Left ventricle myocardium inferior (tissue), 1 donor: ENCODE data around the gene URM1. TPM values are rescaled to one million over a fixed set of nuclear protein-coding genes. Genes with fewer than 3 reads are reported as not detected.

ENCODE experiments used
- DNase-seq: peaks from one replicate; pipeline ENCODE4 v3.0.0-alpha.2; 2020
- H3K27ac ChIP-seq: fragments of 200-600 bp; replicated peaks from 2 replicates; pipeline ENCODE4 v1.8.0; 2021
- H3K27me3 ChIP-seq: fragments of 200-600 bp; 2 replicates; pipeline ENCODE4 v1.8.0; 2021; ENCODE audit warnings: low read depth
- H3K36me3 ChIP-seq: fragments of 200-600 bp; 2 replicates; pipeline ENCODE4 v1.8.0; 2021
- H3K4me1 ChIP-seq: fragments of 200-600 bp; 2 replicates; pipeline ENCODE4 v1.8.0; 2021
- H3K4me3 ChIP-seq: fragments of 200-600 bp; 2 replicates; pipeline ENCODE4 v1.8.0; 2021; ENCODE audit warnings: mild to moderate bottlenecking, moderate library complexity
- H3K9me3 ChIP-seq: fragments of 200-600 bp; replicated peaks from 2 replicates; pipeline ENCODE4 v1.8.0; 2021
- intact Hi-C: fragments of 100-400 bp; cut with micrococcal nuclease; formaldehyde crosslinking; loops from one replicate; pipeline ENCODE4 v1.11.0; 2022
- total RNA-seq: library from RNA; stranded (reverse); fragmentation: NEBNext Ultra II Directional; extraction: Animal tissue kit (Norgen Biotek cat#: 25700); gene quantifications from one replicate; pipeline ENCODE4 v1.2.1, GENCODE V29; 2021
- TF ChIP-seq, protein P1 (sequence below): fragments of 200-600 bp; IDR thresholded peaks from 2 replicates; pipeline ENCODE4 v1.8.0; 2021; ENCODE audit warnings: antibody characterized with exemption, mild to moderate bottlenecking, borderline replicate concordance
- donor health status: DM: no; HTN: yes; CAD: no; lungs with severe emphysema.

The URM1 gene
- total RNA-seq, 1 donor from 2014 or later, result 57.0 TPM

DNA sequence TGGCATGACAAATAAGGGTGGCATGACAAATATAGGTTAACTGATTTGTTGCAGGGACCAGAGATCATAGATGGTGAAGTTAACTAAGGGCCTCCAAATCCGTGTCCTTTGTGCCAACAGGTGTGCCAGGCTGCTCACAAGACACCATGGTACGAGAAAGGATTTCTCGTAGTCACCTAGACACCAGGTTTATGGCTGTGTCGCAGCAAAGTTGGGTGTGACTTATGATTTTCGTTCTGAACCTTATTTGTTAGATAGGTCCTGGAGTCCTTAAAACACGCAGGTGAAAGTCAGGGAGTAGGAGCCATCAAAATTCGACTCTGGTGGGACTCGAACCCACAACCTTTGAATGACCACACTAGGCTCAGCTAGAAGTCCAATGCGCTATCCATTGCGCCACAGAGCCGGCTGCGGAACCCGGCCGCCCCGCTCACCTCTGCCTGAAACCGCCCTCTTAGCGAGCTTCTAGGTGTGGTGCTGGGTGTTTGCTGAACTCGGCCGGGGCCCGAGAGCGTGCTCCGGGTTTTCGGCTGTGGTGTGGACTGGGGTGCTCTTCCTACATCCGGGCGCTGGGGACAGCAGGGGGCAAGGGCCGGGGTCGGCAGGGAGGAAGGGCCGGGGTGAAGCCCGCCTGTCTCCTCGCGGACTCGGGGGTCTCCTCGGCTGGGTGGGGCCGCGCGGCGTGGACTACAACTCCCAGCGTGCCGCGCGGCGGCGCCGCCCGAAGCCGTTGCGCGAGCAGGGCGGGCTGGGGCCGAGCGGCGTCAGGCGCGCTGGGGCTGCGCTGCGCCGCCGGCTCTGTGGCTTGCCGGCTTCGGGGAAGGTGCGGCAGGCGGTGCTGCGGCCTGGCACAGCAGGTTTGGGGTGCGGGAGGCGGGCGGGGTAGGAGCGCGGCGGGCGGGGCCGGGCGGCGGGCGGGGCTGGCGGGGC, 31.1 kb upstream of the URM1 start, which contains the start of gene SLC27A4:
SLC27A4 (plus strand) TSS at position 767 of the 930 bp plus-strand sequence. CDS start 2,606 bp downstream, outside the sequence.
- H3K27me3 ChIP-seq, result no peaks in the 10 kb centered on the region
- peak; percentile 68 for DNase-seq
- peaks cover 21% of the 10 kb centered on the region for H3K4me1 ChIP-seq
- peak within 1 kb of the TSS; percentile 91 for H3K4me3 ChIP-seq
- H3K27ac ChIP-seq, result peak within 1 kb of the TSS; percentile 83
- intact Hi-C loops, result no loop called here
- peaks cover 24% of the 10 kb centered on the region for H3K36me3 ChIP-seq
- no peaks in the 10 kb centered on the region for H3K9me3 ChIP-seq
- TF ChIP-seq, protein P1, sequence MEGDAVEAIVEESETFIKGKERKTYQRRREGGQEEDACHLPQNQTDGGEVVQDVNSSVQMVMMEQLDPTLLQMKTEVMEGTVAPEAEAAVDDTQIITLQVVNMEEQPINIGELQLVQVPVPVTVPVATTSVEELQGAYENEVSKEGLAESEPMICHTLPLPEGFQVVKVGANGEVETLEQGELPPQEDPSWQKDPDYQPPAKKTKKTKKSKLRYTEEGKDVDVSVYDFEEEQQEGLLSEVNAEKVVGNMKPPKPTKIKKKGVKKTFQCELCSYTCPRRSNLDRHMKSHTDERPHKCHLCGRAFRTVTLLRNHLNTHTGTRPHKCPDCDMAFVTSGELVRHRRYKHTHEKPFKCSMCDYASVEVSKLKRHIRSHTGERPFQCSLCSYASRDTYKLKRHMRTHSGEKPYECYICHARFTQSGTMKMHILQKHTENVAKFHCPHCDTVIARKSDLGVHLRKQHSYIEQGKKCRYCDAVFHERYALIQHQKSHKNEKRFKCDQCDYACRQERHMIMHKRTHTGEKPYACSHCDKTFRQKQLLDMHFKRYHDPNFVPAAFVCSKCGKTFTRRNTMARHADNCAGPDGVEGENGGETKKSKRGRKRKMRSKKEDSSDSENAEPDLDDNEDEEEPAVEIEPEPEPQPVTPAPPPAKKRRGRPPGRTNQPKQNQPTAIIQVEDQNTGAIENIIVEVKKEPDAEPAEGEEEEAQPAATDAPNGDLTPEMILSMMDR, result no peak

DNA sequence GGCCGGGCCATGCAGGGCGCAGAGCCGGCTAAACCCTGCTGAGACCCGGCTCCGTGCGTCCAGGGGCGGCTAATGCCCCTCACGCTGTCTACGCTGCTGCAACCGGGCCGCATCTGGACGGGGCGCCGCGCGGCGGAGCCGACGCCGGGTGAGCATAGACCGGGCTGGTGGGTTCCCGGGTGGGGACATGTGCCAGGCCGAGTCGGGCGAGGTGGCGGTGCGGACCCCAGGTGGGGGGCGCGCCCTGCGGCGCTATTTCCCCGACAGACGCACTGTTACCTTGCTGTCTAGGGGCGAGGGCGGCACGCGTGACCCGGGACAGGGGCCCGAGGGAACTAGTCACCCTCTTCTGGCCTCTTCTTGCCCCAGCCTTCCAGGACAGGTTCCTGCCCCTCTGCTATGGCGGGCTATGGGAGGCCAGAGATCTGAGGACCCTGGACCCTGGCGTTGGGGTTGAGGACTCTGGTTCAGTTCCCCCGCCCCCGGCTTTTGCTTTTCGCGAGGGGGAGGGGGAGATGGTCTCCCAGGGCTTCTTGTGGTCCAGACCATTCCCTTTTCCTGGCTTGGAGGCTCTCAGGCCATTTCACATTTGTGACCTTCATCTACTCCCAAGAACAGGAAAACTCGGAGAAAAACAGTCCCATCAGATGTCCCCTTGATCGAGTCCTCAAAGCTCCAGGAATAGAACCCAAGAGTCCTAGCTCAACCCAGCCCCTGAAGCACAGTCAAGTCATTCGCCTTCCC, 30.3 kb upstream of the URM1 start:
- TF ChIP-seq, protein P1, result no peak
- peak overlapping the region; percentile 83 for H3K27ac ChIP-seq
- H3K9me3 ChIP-seq, result no peaks in the 10 kb centered on the region
- H3K4me3 ChIP-seq, result peak overlapping the region; percentile 91
- no peak for DNase-seq
- intact Hi-C loops, result no loop called here
- no peaks in the 10 kb centered on the region for H3K27me3 ChIP-seq
- H3K4me1 ChIP-seq, result peaks cover 21% of the 10 kb centered on the region
- peaks cover 33% of the 10 kb centered on the region for H3K36me3 ChIP-seq

DNA sequence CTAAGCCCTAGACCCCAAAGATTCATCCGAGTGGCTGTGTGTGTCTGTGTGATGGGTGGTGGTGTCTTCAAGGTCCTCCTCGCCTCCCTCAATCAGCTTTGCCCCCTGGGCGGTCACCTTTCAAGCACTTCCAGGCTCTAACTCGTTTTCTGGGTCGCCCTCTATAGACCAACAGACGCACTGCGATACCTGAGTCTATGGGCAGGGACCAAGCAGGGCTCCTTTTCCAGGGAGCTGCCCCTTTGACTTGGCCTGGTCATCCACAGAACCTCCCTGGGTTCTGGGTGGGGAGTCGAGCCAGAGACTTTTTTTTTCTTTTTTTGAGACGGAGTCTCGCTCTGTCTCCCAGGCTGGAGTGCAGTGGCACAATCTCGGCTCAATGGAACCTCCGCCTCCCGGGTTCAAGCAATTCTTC, 29.7 kb upstream of the URM1 start:
- Histone ChIP-seq H3K36me3 (peaks cover 39% of the 10 kb centered on the region), H3K4me3 (peak overlapping the region; percentile 91), H3K27ac (peak overlapping the region; percentile 83), H3K9me3 (no peaks in the 10 kb centered on the region), H3K4me1 (peaks cover 21% of the 10 kb centered on the region), H3K27me3 (no peaks in the 10 kb centered on the region)
- DNase-seq, result peak; percentile 40
- TF ChIP-seq, protein P1, result peak; percentile 73
- intact Hi-C loops, result no loop called here

DNA sequence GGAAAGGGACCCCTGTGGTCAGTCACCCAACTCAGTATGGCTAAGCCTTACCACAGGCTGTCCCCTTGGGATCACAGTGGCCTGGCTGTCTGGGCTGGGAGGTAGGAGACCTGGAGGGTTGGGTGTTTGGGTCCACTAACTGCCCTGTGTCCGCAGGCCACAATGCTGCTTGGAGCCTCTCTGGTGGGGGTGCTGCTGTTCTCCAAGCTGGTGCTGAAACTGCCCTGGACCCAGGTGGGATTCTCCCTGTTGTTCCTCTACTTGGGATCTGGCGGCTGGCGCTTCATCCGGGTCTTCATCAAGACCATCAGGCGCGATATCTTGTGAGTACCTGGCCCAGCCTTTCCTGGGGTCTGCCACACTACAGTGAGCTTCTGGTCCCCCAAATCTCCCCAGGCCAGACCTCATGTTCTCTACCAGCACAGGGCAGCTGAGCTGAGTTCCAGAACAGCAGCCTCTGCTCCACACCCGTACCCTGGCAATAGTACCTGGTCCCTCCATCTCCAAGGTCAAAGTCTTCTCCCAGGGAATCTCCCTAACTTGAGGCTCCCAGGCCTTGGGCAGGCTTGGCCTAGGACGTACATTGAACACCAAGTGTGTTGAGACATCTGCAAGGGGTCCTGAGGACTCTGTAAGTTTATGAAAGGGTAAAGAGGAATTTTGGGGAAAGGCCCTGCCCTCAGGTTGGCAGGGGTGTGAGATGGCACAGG, 28.0 kb upstream of the URM1 start:
- Histone ChIP-seq H3K4me1 (peaks cover 21% of the 10 kb centered on the region), H3K9me3 (no peaks in the 10 kb centered on the region), H3K4me3 (no peak overlapping the region), H3K27me3 (no peaks in the 10 kb centered on the region), H3K36me3 (peaks cover 55% of the 10 kb centered on the region), H3K27ac (no peak overlapping the region)
- TF ChIP-seq, protein P1, result no peak
- DNase-seq, result no peak
- intact Hi-C loops, result no loop called here

DNA sequence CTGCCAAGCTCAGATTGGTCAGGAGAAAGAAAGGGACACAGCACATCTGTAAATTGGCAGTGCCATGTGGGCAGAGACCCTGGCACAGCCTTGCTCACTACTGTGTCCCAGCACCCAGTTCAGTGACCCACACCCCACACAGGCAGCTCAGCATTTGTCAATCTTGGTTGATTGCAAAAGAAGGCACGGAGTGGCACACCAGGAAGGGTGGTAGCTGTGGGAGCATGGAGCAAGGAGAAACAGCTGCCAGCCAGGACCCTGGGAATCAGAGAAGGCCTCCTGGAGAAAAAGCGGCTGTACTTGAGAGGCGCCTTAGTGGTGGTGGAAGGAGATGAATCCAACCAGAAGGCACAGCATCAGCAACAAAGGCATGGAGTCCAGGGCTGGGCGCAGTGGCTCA, 27.3 kb upstream of the URM1 start:
- Histone ChIP-seq H3K9me3 (no peaks in the 10 kb centered on the region), H3K27me3 (no peaks in the 10 kb centered on the region), H3K4me3 (no peak overlapping the region), H3K4me1 (peaks cover 21% of the 10 kb centered on the region), H3K27ac (no peak overlapping the region), H3K36me3 (peaks cover 63% of the 10 kb centered on the region)
- intact Hi-C loops, result no loop called here
- DNase-seq, result no peak
- TF ChIP-seq, protein P1, result no peak
